OCI-LY3 (cell line): Measurements from ENCODE around the gene DNAAF5.

Experiments used
- CTCF ChIP-seq: fragments of 200-600, 300-600 bp; sonication (generic); IDR thresholded peaks from 2 replicates; pipeline ENCODE4 v1.5.1; 2014; ENCODE audit warnings: antibody characterized with exemption, low read length, low read depth
- EZH2phosphoT487 ChIP-seq: fragments of 200-600 bp; shearing (Covaris generic); IDR thresholded peaks from 2 replicates; pipeline ENCODE4 v1.6.1; 2018; ENCODE audit warnings: antibody characterized with exemption, mixed run types, low read depth

GRCh38 chr7:757741-758163, 31.3 kb downstream of the DNAAF5 start:
- no peak for TF ChIP-seq CTCF
- TF ChIP-seq EZH2phosphoT487, result no peak
